NCI-H1105 treated with DMSO at 0.1 percent for 48 hours (cell line): Measurements from ENCODE around the gene FBXL13.
"Not testable (repeated sequence)": the region's sequence is repeated elsewhere in the genome, so short reads cannot be mapped to it uniquely, and the experiment has no call there.

Experiments used
- DNase-seq: peaks from one replicate; lab custom pipeline; 2025; lab: John Stamatoyannopoulos, UW

Gene FBXL13

DNA sequence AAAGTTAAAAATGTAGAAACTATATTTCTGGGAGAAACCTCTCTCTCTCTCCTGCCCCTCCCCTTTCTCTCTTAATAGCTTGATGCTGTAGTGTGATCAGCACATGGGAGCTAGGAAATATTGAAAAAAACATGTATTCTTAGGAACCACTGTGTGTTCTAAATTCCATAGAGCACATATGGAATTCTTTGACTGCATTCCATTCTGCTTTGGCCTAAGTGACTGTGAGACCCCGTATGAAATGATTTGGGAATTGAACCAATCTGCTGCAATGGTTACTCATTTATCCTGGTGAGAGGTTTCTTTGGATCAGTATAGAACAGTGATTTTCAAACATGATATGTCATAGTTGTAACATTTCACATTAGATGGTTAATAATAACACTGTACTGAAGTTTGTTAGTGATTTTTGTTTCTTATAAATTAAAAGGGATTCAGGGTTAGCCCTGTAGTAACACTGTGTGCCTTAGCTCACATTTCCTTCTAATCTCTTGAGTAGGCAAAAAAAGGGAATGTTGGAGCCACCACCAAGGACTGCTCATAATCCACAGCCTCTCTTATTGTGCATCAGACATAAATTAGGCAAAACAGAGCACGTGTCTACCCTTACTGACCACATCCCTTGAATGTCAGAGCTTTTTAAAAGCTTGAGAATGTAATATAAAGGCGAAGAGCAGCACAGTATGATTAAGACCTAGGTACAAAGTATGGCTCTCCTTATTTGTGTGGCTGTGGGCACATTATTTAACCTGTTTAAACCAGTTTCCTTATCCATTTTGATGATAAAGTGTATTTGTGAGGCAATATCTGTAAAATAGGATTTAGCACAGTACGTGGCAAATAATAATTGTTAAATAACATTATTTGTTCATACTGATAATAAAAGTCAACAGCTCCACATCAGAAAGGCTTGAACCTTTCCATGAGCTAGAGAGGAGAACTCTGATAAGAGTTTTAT lies 256.7 kb downstream of the FBXL13 start:
- no peak for DNase-seq

DNA sequence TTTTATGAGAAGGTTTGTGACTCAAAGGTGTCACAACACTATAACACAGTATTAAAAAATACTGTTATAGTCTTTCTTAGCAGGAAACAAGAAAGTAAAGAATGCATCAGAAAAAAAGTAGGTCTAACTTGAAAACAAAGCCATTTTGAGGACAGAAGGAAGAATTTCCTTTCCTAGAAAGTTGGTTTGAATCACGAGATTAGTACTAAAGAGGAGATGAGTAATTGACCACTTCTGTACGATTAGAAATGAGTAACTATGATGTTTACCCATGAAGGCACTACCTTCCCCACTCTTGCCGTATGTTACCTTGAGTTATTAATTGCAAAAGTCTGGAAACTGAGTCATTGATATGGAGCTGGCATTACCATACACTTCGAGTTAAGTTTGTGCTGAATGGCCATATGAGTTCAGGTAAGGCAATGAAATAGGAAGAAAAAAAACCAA lies 260.5 kb downstream of the FBXL13 start:
- no peak for DNase-seq

DNA sequence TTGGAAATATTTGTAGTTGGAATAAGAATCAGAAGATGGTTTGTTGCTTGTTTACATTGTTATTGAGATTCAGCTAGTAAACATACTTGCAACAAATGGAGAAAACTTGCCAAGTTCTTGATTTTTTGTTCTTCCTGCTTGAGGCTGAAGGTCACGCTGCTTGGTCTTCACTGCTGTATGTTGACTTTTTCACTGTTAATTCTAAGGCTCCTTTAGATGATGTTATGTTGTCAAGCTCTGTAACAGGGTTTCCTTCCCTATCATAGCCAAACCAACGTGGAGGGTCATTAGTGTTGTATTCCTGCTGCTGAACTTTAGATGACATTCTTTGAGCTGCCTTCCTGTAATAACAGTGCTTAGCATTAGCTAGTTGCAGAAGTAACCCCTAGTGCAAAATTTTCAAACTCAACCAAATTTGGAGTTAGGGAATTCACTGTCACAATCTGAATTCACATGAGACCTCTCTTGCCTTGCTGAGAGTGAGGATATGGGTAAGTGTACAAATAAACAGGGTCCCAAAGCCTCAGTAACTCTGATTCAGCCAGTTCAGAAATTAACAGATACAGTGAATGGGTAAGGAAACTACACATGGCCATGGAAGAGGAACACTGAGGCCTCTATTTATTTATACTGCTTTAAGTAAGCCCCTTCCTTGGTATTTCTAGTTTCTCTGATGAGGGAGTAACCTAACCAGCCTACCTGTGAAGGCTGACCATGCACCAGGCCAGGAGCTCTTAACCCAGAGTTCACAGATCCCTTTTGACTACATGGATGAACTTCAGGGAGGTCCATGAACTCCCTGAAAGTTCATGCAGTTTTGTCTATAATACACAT lies 261.2 kb downstream of the FBXL13 start:
- no peak for DNase-seq

DNA sequence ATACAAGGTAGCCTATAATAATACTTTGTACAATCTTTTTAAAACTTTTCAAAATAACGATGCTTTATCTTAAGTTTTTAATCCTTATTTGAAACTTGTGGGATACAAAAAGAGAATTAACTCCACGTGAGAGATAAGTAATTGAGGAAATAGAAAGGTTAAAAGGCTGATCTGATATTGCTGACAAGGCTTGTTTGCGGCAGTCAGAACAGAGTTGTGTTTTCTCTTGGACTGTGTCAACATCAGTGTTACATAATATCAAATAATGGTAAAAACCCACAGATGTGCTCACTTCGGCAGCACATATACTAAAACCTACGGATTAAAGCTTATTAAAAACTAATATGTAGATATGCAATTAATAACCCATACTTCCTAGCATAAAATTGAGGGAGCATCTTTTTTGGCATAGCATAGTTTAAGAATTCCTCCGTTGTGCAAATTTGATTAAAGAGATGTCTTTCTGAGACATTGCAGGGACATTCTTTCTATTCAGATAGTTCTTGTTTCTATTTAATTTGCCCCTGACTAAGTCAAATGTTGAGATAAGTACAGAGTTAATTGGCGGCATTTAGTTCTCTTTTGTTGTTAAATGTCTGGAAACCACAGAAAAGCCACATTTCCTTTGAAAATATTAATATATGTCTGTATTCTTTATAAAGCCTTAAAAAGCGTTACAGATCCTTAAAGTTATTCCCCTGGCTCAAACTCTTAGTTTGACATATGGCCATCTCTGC lies 262.5 kb downstream of the FBXL13 start:
- DNase-seq, result no peak

DNA sequence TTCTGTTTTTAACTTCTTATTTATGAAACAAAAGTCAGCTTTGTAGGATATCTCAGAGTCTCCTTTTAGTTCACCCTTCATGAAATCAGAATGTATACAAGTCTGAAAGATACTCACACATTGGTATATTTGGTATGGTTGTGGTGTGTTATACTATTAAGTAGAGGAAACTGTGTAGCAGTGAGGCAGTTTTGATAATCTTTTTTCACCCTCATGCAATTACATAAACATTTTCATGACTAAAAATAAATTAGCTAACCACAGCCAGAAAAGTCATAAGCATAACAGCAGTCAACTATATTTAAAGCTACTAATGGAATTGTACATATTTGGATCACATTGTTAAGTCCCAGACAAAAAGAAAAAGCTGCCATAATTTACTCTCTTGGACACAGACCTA lies 263.7 kb downstream of the FBXL13 start:
- DNase-seq, result no peak

DNA sequence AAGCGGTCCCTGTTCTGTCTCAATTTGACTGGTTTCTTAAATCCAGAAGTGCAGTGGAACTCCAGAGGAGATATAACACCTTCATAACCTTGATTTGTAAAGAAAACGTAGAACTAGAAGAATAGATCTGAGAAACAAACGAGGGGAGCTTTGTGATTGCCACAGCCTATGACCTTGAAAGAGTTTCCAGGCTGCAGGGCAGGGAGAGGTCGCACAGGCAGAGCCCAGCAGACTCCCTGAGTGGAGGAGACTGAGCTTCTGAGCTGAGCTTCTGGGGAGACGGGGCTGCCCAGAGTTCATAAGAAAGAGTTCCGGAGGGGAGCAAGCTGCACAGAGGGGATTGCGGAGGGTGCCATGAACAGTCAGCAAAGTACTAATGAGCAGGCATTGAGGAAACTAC lies 268.0 kb downstream of the FBXL13 start:
- no peak for DNase-seq

DNA sequence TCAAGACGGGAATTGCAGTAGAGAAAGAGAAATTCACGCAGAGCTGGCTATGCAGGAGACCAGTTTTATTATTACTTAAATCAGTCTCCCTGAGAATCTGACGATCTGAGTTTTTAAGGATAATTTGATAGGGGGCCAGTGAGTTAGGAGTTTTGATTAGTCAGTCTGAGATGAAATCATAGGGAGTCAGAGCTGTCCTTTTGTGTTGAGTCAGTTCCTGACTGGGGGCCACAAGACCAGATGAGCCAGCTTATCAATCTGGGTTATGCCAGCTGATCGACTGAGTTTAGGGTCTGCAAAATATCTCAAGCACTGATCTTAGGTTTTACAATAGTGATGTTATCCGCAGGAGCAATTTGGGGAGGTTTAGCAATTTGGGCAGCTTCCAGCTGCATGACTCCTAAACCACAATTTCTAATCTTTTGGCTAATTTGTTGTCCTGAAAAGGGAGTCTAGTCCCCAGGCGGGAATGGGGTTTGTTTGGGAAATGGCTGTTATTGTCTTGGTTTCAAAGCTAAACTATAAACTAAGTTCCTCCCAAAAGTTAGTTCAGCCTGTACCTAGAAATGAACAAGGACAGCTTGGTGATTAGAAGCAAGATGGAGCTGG lies 278.5 kb downstream of the FBXL13 start:
- DNase-seq, result not testable (repeated sequence)

DNA sequence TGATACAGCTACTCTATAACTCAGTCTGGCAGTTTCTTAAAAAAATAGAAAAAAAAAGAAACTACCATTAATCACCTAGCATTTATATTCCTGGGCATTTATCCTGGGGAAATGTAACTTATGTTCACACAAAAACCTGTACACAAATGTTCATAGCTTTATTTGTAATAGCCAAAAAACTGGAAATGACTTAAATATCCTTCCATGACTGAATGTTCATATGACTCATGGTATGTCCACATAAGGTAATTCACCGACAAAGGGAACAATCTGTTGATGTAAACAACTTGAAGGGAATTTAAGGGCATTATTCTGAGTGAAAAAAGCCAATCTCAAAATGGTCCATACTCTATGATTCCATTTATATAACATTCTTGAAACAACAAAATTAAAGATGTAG lies 280.0 kb downstream of the FBXL13 start:
- DNase-seq, result not testable (repeated sequence)

DNA sequence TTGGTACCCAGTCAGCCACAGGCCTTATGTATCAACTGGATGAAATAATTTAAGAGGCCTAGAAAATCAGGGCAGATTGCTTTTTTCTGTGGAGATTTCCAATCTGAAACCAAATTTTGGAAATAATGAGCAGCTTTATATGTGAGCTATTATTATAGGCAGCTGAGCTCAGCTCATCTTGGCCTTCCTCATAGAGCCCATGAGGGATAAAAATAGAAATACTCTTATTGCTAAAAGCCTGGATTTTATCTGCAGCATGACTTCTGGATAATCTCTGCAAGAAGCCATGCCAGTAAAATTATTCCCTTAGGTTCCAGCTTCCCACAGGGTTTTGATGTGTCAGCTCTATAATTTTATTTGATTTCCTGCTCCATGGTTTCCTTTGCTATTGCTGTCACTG lies 282.8 kb downstream of the FBXL13 start:
- DNase-seq, result not testable (repeated sequence)

DNA sequence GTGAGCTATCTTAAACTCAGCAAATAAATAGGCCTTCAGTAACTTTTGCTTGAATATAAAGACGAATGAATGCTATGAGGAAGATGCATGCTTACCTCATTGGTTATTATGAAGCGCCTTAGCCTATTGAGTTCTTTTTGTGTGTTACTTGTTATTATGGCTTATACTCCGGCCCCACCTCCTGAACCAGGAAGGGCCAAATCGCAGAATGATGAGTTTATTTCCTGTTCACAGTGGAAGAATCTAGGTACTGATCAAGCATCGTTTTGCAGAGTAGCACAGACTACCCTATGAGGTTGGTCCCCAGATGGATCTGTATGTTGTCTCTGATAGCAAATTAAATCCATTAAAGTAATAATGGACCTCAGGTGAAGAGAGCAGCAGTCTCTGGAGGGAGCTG lies 283.2 kb downstream of the FBXL13 start:
- DNase-seq, result not testable (repeated sequence)

DNA sequence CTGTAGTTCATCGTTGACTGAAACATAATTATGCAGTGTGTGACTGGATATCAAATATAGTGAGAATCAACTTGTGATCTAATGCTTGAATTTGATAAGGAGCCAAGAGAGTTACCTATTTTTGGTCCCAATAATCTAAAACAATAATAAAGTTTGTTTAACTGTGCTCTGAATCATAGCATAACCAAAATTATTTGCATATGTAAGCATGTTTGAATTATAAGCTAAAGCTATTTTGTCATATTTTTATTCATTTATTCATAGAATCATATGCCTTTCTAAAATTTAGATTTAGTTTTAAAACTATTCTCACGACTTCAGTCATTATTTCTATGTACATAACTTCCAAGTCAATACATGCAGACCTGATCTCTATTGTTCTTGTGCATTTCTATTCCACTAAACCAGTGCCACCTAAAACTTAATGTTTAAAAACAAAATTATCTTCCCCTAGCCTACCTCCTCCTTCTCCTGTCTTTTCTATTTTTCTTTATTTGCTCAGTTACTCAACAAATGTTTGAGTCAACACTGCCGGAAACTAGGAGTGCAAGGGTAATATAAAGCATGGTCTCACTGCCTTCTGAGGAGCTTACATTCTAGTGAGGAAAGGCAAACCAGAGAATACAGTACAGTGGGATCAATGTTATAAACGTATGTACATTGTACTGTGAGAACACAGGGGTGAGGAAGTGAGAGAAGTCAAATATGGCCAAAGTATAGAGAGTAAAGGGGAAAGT lies 284.1 kb downstream of the FBXL13 start:
- not testable (repeated sequence) for DNase-seq

DNA sequence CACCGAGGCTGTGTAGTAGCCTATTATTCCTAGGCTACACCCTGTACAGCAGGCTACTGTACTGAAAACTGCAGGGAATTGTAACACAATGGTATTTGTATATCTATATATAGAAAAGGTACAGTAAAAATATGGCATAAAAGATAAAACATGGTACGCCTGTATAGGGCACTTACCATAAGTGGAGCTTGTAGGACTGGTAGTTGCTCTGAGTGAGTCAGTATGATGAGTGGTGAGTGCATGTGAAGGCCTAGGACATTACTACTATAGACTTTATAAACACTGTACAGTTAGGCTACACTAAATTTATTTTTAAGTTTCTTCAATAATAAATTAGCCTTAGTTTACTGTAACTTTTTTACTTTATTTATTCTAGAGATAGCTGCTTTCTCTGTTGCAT lies 285.8 kb downstream of the FBXL13 start:
- DNase-seq, result not testable (repeated sequence)

DNA sequence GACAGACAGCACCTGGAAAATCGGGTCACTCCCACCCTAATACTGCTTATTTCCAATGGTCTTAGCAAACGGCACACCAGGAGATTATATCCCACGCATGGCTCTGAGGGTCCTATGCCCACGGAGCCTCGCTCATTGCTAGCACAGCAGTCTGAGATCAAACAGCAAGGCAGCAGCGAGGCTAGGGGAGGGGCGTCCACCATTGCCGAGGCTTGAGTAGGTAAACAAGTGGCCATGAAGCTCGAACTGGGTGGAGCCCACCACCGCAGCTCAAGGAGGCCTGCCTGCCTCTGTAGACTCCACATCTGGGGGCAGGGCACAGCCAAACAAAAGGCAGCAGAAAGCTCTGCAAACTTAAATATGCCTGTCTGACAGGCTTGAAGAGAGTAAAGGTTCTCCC lies 293.7 kb downstream of the FBXL13 start:
- DNase-seq, result not testable (repeated sequence)

DNA sequence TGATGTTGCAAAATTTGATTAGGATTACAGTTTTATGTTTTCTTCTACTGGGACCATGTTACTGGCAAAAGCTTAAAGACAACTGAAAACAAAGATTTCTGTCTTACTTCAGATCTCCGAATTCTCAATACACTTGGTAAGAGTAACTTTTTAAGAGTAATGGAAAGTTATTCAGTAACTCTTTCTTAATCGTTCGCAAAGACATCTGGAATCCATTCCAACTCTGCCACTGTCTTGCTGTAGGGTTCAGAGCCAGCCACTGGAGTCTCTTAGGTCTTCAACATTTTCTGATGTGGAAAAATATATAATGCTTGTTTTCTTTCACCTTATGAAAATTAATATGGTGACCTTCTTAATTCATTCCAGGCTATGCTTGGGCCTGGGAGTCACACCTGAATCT lies 295.9 kb downstream of the FBXL13 start:
- not testable (repeated sequence) for DNase-seq

DNA sequence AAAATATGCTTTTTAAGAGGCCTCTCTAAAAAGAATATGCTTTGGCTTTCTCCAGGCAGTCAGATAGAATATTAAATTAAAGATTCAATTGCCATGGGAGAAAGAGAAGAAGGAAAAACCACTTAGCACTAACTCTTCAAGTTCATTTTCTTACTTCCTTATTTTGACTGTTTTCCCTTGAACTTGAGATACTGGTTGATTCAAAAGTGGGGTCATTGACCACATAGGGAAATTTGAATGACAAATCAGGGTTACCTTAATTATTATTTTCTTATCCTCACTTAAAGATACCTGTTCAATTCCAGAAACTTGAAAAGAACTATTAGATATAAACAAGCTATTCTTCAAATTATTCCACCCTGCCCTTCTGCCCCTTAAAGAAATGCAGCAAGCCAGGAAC lies 298.4 kb downstream of the FBXL13 start:
- not testable (repeated sequence) for DNase-seq

DNA sequence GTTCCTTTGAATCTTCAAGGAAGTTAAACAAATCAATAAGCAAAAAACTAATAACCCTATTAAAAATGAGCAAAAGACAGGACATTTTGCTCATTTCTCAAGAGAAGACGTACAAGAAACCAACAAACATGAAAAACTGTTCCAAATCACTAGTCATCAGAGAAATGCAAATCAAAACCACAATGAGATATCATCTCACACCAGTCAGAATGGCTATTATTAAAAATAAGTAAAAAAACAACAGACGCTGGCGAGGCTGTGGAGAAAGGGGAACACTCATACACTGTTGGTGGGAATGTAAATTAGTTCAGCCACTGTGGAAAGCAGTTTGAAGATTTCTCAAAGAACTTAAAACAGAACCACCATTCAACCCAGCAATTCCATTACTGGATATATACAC lies 304.1 kb downstream of the FBXL13 start:
- DNase-seq, result not testable (repeated sequence)

DNA sequence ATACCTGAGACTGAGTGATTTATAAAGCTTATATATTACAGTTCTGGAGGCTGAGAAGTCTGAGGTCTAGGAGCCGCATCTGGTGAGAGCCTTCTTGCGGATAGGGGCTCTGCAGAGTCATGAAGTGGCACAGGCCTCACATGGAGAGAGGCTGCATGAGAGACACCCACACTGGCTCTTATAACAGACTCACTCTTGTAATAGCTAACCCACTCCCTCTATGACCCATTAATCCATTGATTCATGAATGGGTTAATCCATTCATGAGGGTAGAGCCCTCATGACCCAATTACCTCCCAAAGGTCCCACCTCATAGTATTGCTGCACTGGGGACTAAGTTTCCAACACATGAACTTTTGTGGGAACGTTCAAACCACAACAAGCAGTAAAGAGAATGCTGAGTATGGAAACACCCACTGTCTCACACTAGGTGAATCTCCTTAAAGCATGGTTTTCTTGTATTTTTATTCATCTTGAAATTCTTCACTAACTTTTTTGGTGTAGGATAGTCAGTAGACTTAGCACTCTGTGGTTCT lies 304.9 kb downstream of the FBXL13 start:
- not testable (repeated sequence) for DNase-seq

DNA sequence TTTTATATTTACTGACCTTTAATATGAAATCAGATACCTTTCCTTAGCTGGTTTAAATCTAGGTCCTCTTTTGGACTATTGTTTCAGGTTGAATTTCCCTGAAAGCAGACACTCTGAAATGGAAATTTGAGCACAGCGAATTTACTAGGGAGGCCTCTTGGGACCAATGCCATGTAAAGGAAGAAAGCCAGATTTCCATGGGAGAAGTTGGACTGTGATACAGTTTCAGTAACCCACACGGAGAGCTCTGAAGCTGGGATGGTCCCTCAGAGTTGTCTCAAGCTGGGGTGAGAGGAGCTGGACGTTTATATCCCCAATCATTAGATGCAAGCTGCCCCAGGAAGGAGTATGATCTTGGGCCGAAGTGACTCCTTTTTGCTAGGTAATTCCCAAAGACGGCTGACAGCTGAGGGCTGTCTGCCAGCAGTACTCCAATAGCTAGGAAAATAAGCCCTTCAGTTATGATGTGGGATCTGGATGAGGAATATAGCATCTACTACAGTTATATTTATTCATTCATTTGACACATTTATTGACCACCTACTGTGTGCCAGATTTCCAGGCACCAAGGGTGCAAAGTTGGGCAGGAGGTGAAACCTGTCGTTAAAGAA lies 311.2 kb downstream of the FBXL13 start:
- not testable (repeated sequence) for DNase-seq
